ENCODE results near the gene CFAP107. TPM values are rescaled to one million over a fixed set of nuclear protein-coding genes. Genes with fewer than 3 reads are reported as not detected.

Gene CFAP107
- total RNA-seq (2014; rRNA removed; shearing (Covaris generic); ENCODE audit: low replicate concordance), result not detected in 2 replicates

GRCh38 chr1:12745992-12746323 is at the start of gene CFAP107:
Gene CFAP107 (plus strand): TSS chr1:12746200. CDS start chr1:12746431, 231 bp downstream.
- DNase-seq, result no peak
- Histone ChIP-seq H3K79me2 (ENCODE audit: low read length) (no peaks in the 10 kb centered on the region), H2AFZ (ENCODE audit: low read length) (no peak within 1 kb of the TSS), H3K4me3 (ENCODE audit: low read length) (no peak within 1 kb of the TSS), H3K9me2 (replicated peaks; ENCODE audit: insufficient read depth, low read length) (no peaks in the 10 kb centered on the region), H3K9me3 (ENCODE audit: low read length) (peaks cover 13% of the 10 kb centered on the region; the same call in 1 of the 2 replicates), H3K27ac (ENCODE audit: low read length) (no peak within 1 kb of the TSS), H3K4me1 (ENCODE audit: low read length) (no peaks in the 10 kb centered on the region), H3K36me3 (ENCODE audit: insufficient read depth, low read length) (no peaks in the 10 kb centered on the region), H3K9ac (ENCODE audit: low read length) (no peak within 1 kb of the TSS), H3K4me2 (ENCODE audit: low read depth, low read length, poor library complexity, severe bottlenecking) (no peak within 1 kb of the TSS), H4K20me1 (ENCODE audit: insufficient read depth, low read depth, low read length) (no peaks in the 10 kb centered on the region), H3K27me3 (ENCODE audit: low read length) (no peaks in the 10 kb centered on the region)

DNA sequence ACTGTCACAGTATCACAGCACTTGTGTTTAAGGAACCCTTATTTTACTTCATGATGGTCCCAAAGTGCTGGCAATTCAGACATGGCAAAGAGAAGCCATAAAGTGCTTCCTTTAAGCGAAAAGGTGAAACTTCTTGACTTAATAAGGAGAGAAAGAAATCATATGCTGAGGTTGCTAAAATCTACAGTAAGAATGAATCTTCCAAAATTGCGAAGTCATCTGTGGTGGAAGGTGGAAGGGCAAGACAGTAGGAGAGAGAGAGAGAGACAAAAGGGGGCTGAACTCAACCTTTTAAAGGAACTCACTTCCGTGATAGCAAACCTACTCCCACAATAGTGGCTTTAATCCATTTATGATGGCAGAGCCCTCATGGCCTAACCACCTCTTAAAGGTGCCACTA is 49.3 kb upstream of the CFAP107 start:
- Histone ChIP-seq H3K36me3 (ENCODE audit: insufficient read depth, low read length) (no peaks in the 10 kb centered on the region), H3K4me3 (ENCODE audit: low read length) (no peak overlapping the region), H3K79me2 (ENCODE audit: low read length) (no peaks in the 10 kb centered on the region), H3K9me3 (ENCODE audit: low read length) (no peaks in the 10 kb centered on the region), H3K9me2 (replicated peaks; ENCODE audit: insufficient read depth, low read length) (no peaks in the 10 kb centered on the region), H3K4me1 (ENCODE audit: low read length) (no peaks in the 10 kb centered on the region), H3K9ac (ENCODE audit: low read length) (no peak overlapping the region), H2AFZ (ENCODE audit: low read length) (no peak overlapping the region), H4K20me1 (ENCODE audit: insufficient read depth, low read depth, low read length) (no peaks in the 10 kb centered on the region), H3K27ac (ENCODE audit: low read length) (no peak overlapping the region), H3K4me2 (ENCODE audit: low read depth, low read length, poor library complexity, severe bottlenecking) (no peak overlapping the region), H3K27me3 (ENCODE audit: low read length) (no peaks in the 10 kb centered on the region)
- DNase-seq, result no peak

- H3K9me2 ChIP-seq (replicated peaks; ENCODE audit: insufficient read depth, low read length), result no peaks in the 10 kb centered on the region
- H2AFZ ChIP-seq (ENCODE audit: low read length), result no peak overlapping the region
- H3K27me3 ChIP-seq (ENCODE audit: low read length), result no peaks in the 10 kb centered on the region
- no peak overlapping the region for H3K9ac ChIP-seq (ENCODE audit: low read length)
- no peak overlapping the region for H3K4me3 ChIP-seq (ENCODE audit: low read length)
- no peaks in the 10 kb centered on the region for H3K9me3 ChIP-seq (ENCODE audit: low read length)
- no peak overlapping the region for H3K27ac ChIP-seq (ENCODE audit: low read length)
- H3K4me1 ChIP-seq (ENCODE audit: low read length), result no peaks in the 10 kb centered on the region
- no peak for DNase-seq
- H4K20me1 ChIP-seq (ENCODE audit: insufficient read depth, low read depth, low read length), result no peaks in the 10 kb centered on the region
- H3K79me2 ChIP-seq (ENCODE audit: low read length), result no peaks in the 10 kb centered on the region
- H3K4me2 ChIP-seq (ENCODE audit: low read depth, low read length, poor library complexity, severe bottlenecking), result no peak overlapping the region
- H3K36me3 ChIP-seq (ENCODE audit: insufficient read depth, low read length), result no peaks in the 10 kb centered on the region
Measured at GRCh38 chr1:12697397-12697796, 48.6 kb upstream of the CFAP107 start.

DNA sequence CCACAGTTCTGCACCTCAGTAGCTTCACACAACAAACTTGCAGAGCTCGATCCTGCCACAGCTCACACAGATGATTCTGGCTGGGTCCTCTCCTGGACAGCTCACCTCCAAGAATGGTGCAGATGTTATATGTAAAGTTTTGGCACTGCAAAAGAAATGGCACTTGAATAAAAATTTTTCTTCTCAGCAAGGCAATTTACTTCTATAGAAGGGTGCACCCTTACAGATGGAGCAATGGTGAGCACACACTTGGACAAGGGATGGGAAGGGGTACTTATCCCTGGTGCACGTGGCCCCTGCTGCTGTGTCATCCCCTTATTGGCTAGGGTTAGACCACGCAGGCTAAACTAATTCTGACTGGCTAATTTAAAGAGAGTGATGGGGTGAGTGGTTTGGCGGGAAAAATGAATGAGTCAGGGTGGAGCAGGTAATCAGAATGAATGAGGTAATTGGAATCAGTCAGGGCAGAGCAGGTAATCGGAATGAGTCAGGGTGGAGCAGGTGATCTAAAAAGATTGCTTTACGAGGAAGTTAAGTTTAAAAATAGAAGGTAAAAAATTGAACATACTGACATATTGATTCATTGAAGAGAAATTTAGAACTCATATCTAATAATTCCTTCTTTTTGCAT is 42.1 kb upstream of the CFAP107 start:
- no peaks in the 10 kb centered on the region for H3K79me2 ChIP-seq (ENCODE audit: low read length)
- H3K9me3 ChIP-seq (ENCODE audit: low read length), result peaks cover 4% of the 10 kb centered on the region; the same call in 1 of the 2 replicates
- no peak overlapping the region for H3K9ac ChIP-seq (ENCODE audit: low read length)
- no peaks in the 10 kb centered on the region; the same call in 1 of the 2 replicates for H3K27me3 ChIP-seq (ENCODE audit: low read length)
- H4K20me1 ChIP-seq (ENCODE audit: insufficient read depth, low read depth, low read length), result no peaks in the 10 kb centered on the region
- H3K4me3 ChIP-seq (ENCODE audit: low read length), result no peak overlapping the region
- H3K9me2 ChIP-seq (replicated peaks; ENCODE audit: insufficient read depth, low read length), result no peaks in the 10 kb centered on the region
- H3K4me1 ChIP-seq (ENCODE audit: low read length), result no peaks in the 10 kb centered on the region
- H3K27ac ChIP-seq (ENCODE audit: low read length), result no peak overlapping the region
- no peak overlapping the region for H3K4me2 ChIP-seq (ENCODE audit: low read depth, low read length, poor library complexity, severe bottlenecking)
- no peak overlapping the region for H2AFZ ChIP-seq (ENCODE audit: low read length)
- DNase-seq, result no peak
- no peaks in the 10 kb centered on the region for H3K36me3 ChIP-seq (ENCODE audit: insufficient read depth, low read length)

DNA sequence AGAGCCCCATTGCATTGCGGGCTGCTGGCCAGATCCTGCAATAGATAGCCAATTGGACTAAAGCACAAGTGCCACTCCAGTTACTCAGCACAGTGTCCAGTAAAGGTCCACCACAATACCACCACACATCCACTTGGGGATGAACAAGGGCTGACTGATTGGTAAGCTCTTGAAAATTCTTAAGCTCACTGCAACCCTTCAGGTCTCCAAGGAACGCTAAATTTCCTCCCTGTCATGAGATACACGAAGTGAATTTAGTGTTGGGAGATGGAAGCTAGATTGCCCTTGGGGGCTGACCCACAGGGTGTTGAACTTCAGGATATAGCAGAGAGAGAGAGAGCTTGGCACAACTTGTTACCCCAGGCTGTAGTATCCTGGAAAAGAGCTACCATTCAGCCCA is 39.9 kb upstream of the CFAP107 start:
- Histone ChIP-seq H3K27me3 (ENCODE audit: low read length) (no peaks in the 10 kb centered on the region; the same call in 1 of the 2 replicates), H3K4me1 (ENCODE audit: low read length) (no peaks in the 10 kb centered on the region), H3K9me2 (replicated peaks; ENCODE audit: insufficient read depth, low read length) (no peaks in the 10 kb centered on the region), H3K36me3 (ENCODE audit: insufficient read depth, low read length) (no peaks in the 10 kb centered on the region), H3K9me3 (ENCODE audit: low read length) (peaks cover 4% of the 10 kb centered on the region; the same call in 1 of the 2 replicates), H4K20me1 (ENCODE audit: insufficient read depth, low read depth, low read length) (no peaks in the 10 kb centered on the region), H3K4me2 (ENCODE audit: low read depth, low read length, poor library complexity, severe bottlenecking) (no peak overlapping the region), H2AFZ (ENCODE audit: low read length) (no peak overlapping the region), H3K79me2 (ENCODE audit: low read length) (no peaks in the 10 kb centered on the region), H3K9ac (ENCODE audit: low read length) (no peak overlapping the region), H3K27ac (ENCODE audit: low read length) (no peak overlapping the region), H3K4me3 (ENCODE audit: low read length) (no peak overlapping the region)
- no peak for DNase-seq

- Histone ChIP-seq H2AFZ (ENCODE audit: low read length) (no peak overlapping the region), H3K9me3 (ENCODE audit: low read length) (no peaks in the 10 kb centered on the region), H3K27me3 (ENCODE audit: low read length) (no peaks in the 10 kb centered on the region; the same call in 1 of the 2 replicates), H3K79me2 (ENCODE audit: low read length) (no peaks in the 10 kb centered on the region), H3K4me2 (ENCODE audit: low read depth, low read length, poor library complexity, severe bottlenecking) (no peak overlapping the region), H3K36me3 (ENCODE audit: insufficient read depth, low read length) (no peaks in the 10 kb centered on the region), H4K20me1 (ENCODE audit: insufficient read depth, low read depth, low read length) (no peaks in the 10 kb centered on the region), H3K27ac (ENCODE audit: low read length) (no peak overlapping the region), H3K9me2 (replicated peaks; ENCODE audit: insufficient read depth, low read length) (no peaks in the 10 kb centered on the region), H3K9ac (ENCODE audit: low read length) (no peak overlapping the region), H3K4me1 (ENCODE audit: low read length) (no peaks in the 10 kb centered on the region), H3K4me3 (ENCODE audit: low read length) (no peak overlapping the region)
- DNase-seq, result no peak
Measured at GRCh38 chr1:12708396-12709090, 37.5 kb upstream of the CFAP107 start.

- H4K20me1 ChIP-seq (ENCODE audit: insufficient read depth, low read depth, low read length), result no peaks in the 10 kb centered on the region
- no peak for DNase-seq
- no peaks in the 10 kb centered on the region for H3K4me1 ChIP-seq (ENCODE audit: low read length)
- no peak overlapping the region for H3K4me2 ChIP-seq (ENCODE audit: low read depth, low read length, poor library complexity, severe bottlenecking)
- H3K79me2 ChIP-seq (ENCODE audit: low read length), result no peaks in the 10 kb centered on the region
- no peaks in the 10 kb centered on the region for H3K9me3 ChIP-seq (ENCODE audit: low read length)
- H2AFZ ChIP-seq (ENCODE audit: low read length), result no peak overlapping the region
- H3K4me3 ChIP-seq (ENCODE audit: low read length), result no peak overlapping the region
- no peaks in the 10 kb centered on the region; the same call in 1 of the 2 replicates for H3K27me3 ChIP-seq (ENCODE audit: low read length)
- no peak overlapping the region for H3K27ac ChIP-seq (ENCODE audit: low read length)
- H3K36me3 ChIP-seq (ENCODE audit: insufficient read depth, low read length), result no peaks in the 10 kb centered on the region
- no peak overlapping the region for H3K9ac ChIP-seq (ENCODE audit: low read length)
- no peaks in the 10 kb centered on the region for H3K9me2 ChIP-seq (replicated peaks; ENCODE audit: insufficient read depth, low read length)
Measured at GRCh38 chr1:12709091-12709491, 36.9 kb upstream of the CFAP107 start.

- Histone ChIP-seq H2AFZ (ENCODE audit: low read length) (no peak overlapping the region), H3K79me2 (ENCODE audit: low read length) (no peaks in the 10 kb centered on the region), H3K4me3 (ENCODE audit: low read length) (no peak overlapping the region), H3K36me3 (ENCODE audit: insufficient read depth, low read length) (no peaks in the 10 kb centered on the region), H3K4me1 (ENCODE audit: low read length) (no peaks in the 10 kb centered on the region), H4K20me1 (ENCODE audit: insufficient read depth, low read depth, low read length) (no peaks in the 10 kb centered on the region), H3K27ac (ENCODE audit: low read length) (no peak overlapping the region), H3K27me3 (ENCODE audit: low read length) (no peaks in the 10 kb centered on the region; the same call in 1 of the 2 replicates), H3K9me2 (replicated peaks; ENCODE audit: insufficient read depth, low read length) (no peaks in the 10 kb centered on the region), H3K9me3 (ENCODE audit: low read length) (no peaks in the 10 kb centered on the region), H3K9ac (ENCODE audit: low read length) (no peak overlapping the region), H3K4me2 (ENCODE audit: low read depth, low read length, poor library complexity, severe bottlenecking) (no peak overlapping the region)
- no peak for DNase-seq
Measured at GRCh38 chr1:12709696-12710095, 36.3 kb upstream of the CFAP107 start.
